ENCODE measurements around the gene PRKAR1B.

Gene PRKAR1B

DNA sequence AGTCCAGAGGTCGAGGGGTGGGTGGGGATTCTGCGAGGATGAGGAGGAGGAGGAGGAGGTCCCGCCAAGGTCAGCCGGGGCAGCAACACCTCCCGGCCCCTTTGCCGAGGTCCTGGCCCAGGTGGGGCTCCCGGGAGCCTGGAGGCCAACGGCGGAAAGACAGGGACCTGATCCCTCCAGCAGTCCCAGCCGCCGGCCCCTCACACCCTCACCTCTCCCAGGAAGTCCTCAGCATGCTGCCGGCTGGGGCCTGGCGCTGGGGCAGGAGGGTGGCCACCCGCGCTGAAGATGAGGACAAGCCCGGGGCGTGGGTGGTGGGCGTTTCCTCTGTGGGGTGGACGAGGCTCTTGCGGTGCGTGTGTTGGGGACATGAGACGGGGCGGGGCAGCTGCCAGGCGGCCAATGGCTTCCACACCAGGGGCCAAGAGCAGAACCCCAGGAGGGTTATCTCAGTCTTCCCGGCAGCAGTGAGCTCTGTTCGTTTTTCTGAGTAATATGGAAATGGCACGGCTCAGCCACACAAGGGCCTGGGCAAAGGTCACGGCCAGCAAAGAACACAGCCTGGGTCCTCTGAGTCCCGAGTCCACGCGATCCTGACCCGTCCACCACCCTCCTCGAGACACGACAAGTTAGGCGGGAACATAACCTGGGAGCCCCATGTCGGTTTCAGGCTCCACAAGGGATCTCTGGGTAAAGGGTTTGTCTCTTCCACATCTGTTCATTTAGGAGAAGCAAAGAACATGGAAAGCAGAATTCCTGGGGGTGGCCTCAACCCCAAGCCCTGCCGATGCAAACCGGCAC lies 124.5 kb downstream of the PRKAR1B start:
- DNase-seq (ENCODE audit: low spot score) = peak; percentile 44

DNA sequence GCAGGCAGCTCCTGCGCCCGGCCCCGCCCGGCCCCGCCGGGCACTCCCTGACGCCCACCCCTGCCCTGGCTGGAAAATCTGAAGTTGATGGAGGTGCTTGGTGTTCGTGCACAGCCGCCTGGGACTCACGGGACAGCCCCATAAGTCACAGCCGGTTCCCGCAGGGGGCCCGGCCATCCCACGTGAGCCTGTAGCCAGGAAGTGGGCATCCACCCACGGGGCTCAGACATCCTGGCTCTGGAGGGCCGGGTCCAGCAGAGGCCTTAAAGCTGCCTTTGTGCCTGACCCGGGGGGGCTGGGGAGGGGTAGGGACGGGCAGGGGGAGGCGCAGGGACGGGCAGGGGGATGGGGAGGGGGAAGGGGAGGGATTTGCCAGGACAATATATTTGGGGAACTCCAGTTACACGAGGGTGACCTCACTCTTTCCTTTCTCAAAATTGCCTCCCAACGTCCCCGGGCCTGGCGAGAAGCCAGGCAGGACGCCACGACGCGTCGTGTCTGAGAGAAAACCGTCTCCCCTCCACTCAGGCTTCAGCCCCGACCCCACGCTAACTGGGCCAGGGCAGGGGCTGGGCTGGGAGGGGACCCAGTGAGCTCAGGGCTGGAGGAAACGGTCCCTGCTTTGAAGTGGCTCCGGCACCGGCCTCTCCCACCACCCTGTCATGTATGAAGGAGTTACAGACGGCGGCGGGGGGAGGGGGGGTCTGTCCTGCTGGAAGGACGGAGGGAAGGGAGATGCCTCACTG lies 125.3 kb downstream of the PRKAR1B start:
- peak; percentile 54 for DNase-seq (ENCODE audit: low spot score)

DNA sequence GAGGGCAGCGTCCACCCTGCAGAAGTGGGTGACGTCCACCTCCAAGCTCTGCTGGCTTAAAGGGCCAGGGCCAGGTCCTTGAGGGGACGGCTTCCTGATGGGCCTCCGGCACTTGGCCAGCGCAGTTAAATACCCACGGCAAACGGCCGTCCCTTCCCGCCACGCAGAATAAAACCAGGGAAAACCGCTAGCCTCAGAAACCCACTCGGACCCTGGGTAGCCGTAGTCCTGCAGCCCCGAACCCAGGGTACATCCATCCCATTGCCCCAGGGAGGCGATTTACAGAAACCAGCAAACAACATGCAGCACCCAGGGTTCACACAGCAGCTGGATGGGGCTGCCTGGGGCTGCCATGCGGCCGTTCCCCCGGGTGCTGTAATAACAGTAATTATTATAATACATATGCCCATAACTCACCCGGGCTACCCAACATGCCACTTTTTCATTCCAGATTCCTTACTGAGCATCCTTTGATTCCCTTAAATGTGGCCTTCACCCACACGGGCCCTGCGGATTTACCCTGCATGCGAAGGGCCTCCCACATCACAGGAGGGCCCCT lies 126.0 kb downstream of the PRKAR1B start:
- DNase-seq (ENCODE audit: low spot score) = no peak

DNA sequence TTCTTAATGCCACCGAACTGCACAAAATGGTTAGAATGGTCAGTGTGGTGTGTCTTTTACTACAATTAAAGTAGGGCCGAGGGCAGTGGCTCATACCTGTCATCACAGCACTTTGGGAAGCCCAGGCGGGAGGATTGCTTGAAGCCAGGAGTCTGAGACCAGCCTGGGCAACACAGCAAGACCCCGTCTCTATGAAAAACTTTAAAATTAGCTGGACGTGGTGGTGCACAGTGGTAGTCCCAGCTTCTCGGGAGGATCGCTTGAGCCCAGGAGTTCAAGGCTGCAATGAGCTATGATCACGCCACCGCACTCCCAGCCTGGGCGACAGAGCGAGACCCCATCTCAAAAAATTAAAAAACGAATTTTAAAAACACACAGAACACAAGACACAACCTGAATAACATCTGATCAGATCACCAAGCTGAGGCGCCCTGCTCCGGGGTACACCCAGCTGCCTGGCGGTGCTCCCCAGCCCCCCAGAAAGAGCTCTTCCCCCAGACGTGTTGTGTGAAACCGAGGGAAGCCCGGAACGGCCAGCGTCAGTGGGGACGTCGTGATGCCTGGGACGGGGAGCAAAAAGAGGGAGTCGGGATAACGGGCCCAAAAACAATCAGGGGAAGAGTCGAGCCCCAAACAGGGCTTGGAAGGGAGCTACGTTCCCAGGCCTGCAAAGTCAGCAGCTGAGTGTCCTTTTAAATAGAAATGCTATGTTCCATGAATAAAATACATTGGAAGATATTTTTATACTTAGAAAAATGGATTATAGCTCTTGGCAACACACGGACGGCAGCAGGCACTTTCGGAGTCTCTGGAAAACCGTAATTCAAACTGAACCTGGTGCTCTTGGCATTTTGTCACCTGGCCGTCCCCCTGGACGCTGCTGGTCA lies 126.7 kb downstream of the PRKAR1B start:
- no peak for DNase-seq (ENCODE audit: low spot score)

DNA sequence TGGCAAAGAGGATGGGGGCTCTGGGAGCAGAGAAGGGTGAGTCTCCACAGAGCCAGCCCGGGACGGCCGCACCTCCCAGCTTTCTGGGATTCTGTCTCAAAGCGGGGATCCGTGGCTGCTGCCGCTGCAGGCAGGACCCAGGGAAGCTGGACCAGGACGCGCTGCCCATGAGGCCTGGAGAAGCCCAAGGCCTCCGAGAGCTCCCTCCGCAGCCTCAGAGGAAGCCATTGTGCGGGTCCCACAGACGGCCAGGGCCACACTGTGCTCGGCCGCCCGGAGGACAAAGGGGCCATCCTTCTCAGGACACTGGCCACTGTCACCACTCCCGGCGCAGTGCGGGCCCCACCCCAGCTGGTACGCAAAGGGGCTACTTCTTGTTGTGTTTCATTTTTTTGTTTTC lies 128.2 kb downstream of the PRKAR1B start:
- no peak for DNase-seq (ENCODE audit: low spot score)

DNA sequence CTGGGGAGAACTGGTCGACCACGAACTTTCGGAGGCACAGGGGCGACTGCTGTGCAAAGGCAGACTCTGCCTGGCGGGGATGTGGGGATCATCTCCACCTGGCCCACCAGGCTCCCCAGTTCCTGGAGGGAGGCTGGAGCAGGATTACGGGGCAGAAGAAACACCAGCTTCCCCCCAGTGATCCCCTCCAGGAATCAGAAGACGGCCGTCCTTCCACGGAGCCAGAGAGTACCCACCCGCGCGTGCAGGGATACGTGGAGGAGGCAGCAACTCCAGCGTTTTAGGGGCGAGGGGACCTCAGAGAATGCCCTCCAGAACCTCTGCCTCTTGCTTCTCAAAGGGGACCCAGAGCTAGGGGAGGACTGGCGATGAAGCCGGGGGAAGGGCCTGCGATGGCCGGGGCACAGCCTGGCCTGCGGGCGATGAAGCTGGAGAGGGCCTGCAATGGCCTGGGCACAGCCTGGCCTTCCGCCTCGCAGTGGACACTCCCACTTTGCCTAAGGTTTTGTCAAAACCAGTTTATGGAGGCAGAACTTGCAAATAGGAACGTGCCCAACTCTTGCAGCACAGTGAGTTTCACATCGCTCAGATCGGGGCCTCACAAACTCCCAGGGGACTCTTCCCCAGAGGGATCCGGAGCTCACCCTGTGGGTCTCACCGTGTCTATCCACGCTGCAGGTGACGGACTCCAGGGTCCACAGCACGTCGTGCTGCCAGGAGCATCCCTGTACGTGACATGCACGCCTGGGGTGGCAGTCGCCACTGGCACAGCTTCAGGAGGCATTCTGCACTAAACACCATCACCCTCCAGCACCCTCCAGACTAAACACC lies 129.5 kb downstream of the PRKAR1B start:
- no peak for DNase-seq (ENCODE audit: low spot score)

DNA sequence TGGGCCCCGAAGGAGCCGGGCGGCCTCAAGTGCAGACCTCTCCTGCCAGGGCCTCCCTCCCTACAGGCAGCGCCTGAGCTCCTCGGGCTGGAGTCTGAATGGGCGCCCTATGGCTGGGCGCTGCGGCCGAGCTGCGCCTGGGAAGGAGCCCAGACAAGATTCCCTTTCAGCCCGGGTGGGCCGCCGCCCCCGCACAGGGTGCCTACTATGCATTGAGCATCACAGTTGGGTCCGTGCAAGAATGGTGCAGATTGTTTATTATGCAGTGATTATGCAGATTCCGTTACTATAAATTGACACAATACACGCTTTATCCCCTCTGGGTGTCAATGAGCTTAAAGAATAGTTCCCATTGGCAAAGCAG lies 130.3 kb downstream of the PRKAR1B start:
- no peak for DNase-seq (ENCODE audit: low spot score)

DNA sequence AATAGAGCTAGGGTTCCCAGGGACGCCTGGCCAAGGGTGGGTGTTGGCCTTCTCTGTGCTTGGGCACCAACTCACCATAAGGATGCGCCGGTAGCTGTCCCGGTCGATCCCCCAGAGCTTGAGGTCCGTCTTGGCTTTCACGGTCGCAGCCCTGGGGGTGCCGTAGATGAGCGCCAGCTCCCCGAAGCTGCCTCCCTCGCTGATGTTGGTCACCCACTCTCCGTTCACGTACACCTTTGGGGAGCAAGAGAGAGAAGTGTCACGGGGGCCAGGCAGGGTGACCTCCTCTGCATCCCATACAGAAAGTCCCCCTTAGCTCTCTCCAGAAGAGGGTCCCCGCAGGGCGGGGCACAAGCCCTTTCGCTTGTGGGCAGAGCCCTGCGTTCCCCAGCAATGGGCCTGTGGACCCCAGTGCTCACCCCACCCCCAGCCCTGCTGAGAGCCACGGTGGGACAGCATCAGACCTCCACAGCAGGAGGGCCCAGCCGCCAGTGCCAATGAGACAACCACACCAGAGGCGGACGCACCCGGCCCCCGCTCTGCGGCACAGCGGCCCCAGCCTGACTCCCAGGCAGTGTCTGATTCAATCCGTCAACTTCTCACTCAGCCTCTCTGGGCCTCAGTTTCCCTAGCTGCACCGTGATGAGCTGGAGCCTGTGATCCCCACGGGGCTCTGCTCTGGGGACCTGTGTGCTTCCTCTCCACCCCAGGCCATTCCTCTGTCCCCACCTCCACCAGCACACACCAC lies 130.8 kb downstream of the PRKAR1B start:
- no peak for DNase-seq (ENCODE audit: low spot score)

DNA sequence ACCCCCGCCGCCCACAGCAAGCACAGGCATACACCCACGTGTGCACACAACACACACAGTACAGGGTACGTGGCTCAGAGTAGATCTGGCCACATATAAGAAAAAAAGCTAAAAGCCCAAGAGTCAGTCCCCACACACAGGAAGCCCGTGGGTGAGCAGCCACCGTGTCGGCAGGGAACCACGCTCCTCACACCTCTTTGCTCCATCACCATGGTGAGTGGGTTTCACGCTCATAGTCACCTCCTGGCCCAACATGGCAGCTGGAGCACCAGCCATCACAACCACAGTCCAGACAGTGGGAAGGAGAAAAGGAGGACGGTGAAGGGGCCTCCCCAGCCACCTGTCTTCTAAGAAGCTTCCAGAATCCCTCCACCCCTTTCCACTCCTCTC lies 131.5 kb downstream of the PRKAR1B start:
- no peak for DNase-seq (ENCODE audit: low spot score)

DNA sequence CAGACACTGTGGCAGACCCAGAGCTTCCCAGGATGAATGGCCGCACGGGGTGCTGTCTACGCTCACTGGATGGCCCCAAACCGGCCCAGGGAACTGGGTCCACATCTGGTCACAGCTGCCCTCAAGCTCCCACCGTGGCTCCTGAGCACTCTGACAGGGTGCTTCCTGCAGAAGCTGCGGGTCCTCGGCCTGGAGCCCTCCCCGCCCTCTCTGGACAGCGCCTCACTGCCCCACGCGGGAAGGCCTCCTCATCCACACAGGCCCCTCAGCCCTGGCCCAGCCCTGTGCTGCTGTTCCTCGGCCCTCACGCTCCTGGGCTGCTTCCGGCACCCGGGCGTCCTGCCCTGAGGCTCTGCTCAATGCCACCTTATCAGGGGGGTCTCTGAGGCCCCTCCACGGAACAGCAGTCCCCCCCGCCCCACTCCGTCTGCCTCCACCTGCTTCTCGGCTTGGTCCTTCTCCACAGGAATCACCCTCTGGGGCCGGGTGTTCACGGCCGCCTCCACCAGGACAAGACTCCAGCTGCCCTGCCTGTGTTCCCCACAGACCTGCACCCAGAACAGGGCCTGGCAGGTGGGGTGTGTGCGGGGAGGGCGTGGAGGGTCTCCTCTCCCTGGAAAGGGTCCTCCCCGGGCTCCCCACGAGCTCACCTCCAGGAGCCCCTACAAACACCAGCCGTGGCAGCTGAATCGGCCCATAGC lies 132.0 kb downstream of the PRKAR1B start:
- DNase-seq (ENCODE audit: low spot score) = no peak

DNA sequence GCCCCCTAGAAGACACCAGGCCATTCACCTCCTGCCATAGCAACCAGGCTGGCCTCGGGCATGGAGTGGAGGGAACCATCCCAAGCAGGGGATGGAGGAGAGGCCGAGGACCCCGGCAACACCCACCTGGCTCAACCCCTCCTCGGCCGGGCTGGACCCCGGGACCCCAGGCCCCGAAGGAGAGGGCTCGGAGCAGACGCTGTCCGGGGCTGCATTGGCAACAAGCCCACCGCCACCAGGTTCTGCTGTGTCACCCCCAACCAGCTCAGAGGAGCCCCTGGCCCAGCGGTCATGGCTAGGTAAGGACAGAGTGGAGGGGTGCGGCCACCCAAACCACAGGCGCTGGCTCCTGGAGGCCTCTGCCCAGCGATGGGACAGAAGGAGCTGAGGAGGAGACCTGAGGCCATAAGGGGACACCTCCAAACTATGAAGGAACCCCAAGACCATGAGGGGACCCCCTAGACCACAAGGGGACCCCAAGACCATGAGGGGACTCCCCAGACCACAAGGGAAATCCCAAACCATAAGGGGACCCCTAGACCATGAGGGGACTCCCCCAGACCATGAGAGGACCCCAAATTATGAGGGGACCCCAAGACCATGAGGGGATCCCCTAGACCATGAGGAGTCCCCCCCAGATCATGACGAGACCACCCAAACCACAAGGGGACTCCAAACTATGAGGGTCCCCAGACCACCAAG lies 132.7 kb downstream of the PRKAR1B start:
- no peak for DNase-seq (ENCODE audit: low spot score)

DNA sequence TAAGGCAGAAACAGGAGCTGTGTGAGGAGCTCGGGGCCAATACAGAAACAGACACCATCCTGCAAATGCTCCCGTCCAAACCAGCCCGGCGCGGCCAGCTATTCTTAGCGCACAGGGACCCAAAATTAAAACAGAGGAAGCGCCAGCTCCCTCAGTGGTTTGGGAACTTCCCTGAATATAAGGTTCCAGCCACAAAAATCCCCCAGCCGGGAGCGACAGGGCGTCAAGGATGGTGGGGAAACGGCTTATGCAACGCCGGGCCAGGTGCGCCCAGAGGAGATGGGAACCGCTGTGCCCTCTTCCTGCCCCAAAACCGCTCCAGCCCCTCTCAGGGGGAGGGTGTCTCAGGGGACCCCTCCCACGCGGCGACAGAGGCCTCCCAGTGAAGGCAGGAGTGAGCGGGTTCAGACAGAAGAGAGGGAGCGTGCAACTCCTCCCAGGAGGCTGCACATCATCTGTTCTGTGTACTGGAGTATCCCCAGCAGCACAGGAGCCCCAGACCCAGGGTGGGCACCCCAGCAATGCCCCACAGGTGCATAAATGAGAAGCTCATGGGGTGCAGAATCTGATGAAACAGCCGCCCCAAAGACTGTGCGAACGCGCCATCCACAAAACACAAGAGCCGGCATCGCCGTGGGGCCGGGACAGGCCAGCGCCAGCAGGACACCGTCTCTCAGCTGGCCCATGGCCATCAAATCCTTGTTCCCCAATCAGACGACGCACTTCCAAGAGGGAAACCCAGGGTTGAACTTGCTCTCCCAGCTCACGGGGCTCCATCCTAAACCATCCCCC lies 133.6 kb downstream of the PRKAR1B start:
- DNase-seq (ENCODE audit: low spot score) = peak; percentile 61

DNA sequence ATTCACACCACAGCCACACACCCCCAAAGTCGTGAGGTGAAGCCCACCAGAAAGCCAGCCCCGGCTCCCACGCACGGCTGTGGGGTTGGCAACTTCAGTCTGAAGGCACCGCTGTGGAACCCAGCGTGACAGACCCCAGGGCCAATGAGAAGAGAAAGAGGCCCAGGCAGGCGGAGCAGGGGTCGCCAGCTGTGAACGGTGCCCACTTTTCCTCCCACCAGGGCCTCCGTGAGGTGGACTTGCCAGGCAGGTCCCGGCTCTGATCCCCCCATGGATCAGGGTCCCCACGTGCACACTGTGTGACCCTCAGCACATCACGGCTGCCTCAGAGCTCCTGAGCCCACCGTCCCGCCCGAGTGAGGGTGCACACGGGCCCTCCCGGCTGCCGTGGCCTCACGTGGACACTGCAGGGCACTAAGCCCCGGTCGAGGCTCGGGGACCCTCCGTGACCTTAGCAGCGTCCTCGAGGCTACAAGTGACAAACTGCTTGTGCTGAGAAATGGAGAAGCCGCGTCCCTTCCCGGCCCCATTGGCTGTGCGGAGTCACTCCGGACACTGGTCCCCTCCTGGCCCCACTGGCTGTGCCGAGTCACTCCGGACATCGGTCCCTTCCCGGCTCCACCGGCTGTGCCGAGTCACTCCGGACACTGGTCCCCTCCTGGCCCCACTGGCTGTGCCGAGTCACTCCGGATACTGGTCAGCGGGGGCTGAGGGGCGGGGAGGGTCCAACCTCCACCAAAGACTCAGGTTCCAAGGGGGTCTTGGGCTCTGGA lies 135.0 kb downstream of the PRKAR1B start:
- no peak for DNase-seq (ENCODE audit: low spot score)

DNA sequence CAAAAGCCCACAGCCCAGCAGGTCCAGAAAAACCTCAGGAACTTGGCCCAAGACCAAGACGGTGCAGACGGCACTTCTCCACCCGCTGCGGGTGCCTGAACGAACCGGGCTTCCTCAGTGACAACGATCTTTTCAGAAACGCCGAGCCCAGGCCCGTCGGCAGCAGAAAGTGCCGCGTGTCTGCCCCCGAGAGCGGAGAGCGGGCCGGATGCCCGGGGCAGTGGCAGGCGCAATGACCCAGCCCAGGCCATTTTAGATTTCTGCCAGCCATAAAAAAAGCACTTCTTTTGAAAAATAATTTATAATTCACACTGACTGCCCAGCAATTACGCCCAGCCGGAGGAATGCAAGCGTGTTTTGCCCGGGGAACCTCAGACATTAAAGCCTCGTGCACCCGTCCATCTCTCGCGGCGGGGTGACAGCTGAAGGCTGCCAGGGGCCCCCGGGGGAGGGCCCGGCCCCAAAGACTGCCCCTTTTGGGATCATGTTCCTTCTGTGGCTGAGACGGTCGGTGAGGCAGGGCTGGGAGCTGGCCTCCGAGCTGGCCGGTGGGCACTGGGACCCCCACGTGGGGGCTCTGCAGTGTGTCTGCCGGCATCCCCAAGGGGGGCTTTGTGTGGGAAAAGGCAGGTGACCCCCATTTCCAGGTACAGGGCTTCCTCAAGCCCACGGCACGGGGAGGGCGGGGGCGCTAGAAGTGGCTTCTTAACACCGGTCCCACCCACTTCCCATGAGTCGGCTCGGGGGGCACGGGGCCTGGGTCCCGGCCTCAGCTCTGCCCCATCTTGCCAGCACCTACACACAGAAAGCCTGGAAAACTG lies 136.1 kb downstream of the PRKAR1B start:
- DNase-seq (ENCODE audit: low spot score) = peak; percentile 61

DNA sequence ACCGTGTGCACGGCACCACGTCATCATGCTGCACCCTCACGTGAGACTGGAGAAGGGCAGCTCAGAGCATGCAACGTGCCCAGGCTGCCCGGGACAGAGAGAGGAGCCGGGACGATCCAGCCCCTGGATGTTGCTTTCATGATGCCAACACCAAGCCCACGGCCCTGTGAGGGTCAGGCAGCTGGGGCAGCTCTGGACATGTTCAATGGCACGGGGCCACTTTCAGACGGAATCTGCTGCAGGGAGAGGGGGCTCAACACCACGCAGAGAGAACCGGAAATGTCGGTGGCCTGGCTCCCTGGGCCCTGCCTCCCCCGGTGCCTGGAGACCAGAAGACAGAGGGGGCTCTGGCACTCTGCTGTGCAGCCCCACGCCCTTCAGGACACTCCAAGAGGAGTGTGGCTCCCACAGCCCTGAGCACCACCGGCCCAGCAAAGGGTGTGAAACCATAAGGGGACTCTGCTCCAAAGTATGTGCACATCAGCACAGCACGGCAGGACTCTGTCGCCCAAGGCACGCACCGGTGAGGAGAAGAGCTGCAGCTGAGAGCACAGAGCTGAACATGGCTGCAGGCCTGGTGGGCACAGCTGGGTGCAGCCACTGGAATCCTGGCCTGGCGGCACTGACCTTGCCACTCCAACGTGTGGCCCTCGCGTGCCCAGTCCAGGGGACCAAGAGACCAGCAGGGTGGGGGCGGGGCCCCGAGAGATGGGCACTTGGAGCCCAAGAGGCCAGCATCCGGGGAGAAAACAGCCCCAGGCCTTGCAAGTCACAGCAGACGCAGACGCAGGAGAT lies 137.1 kb downstream of the PRKAR1B start:
- DNase-seq (ENCODE audit: low spot score) = no peak

DNA sequence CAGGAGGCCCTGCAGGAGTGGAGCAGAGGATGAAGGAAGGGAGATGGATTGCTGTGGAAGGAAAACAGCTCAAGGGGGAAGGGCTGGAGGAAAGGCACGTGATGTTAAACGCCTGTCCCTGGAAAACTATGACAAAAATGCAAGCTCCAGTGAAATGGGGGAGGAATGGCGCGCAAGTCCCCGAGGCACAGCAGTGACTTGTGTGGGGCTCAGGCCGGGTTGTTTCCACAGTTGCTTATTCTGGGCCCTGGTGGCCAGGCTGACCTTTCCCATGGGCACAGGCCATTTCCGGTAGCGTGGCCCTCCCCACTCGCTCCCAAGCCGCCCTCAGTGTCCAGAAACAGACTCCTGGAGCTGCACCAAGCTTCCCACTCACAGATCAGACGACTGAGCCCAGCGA lies 139.3 kb downstream of the PRKAR1B start:
- peak; percentile 94 for DNase-seq (ENCODE audit: low spot score)

Measured in hepatic stellate cell (primary cell).